Kidney glomerular epithelial cell (primary cell): Measurements from ENCODE around the gene PLEKHA7.
"Not testable (repeated sequence)": the region's sequence is repeated elsewhere in the genome, so short reads cannot be mapped to it uniquely, and the experiment has no call there.

Experiments
- DNase-seq: peaks from one replicate; lab custom pipeline; 2025; lab: John Stamatoyannopoulos, UW

The PLEKHA7 gene

GRCh38 chr11:16909359-16910035 is 104.7 kb downstream of the PLEKHA7 start:
- no peak for DNase-seq

GRCh38 chr11:16905375-16905774 is 108.8 kb downstream of the PLEKHA7 start:
- DNase-seq = no peak

- DNase-seq = not testable (repeated sequence)
Measured at GRCh38 chr11:16904761-16905160, 109.5 kb downstream of the PLEKHA7 start.

- no peak for DNase-seq
Measured at GRCh38 chr11:16902781-16903378, 111.3 kb downstream of the PLEKHA7 start.

GRCh38 chr11:16902182-16902581 is 112.0 kb downstream of the PLEKHA7 start:
- no peak for DNase-seq

GRCh38 chr11:16900491-16900890 is 113.7 kb downstream of the PLEKHA7 start:
- no peak for DNase-seq

- DNase-seq = no peak
Measured at GRCh38 chr11:16899708-16900303, 114.4 kb downstream of the PLEKHA7 start.

GRCh38 chr11:16898274-16898985 is 115.8 kb downstream of the PLEKHA7 start:
- DNase-seq = no peak

GRCh38 chr11:16897470-16898061 is 116.6 kb downstream of the PLEKHA7 start:
- no peak for DNase-seq

- no peak for DNase-seq
Measured at GRCh38 chr11:16896729-16897469, 117.3 kb downstream of the PLEKHA7 start.

GRCh38 chr11:16895306-16895705 is 118.9 kb downstream of the PLEKHA7 start:
- peak; percentile 99 for DNase-seq

GRCh38 chr11:16893456-16894066 is 120.7 kb downstream of the PLEKHA7 start:
- DNase-seq = no peak

GRCh38 chr11:16891964-16892363 is 122.2 kb downstream of the PLEKHA7 start:
- peak; percentile 27 for DNase-seq

GRCh38 chr11:16891165-16891564 is 123.0 kb downstream of the PLEKHA7 start:
- DNase-seq = no peak

GRCh38 chr11:16890442-16890841 is 123.8 kb downstream of the PLEKHA7 start:
- no peak for DNase-seq

- no peak for DNase-seq
Measured at GRCh38 chr11:16889905-16890304, 124.3 kb downstream of the PLEKHA7 start.

GRCh38 chr11:16889010-16889409 is 125.2 kb downstream of the PLEKHA7 start:
- DNase-seq = not testable (repeated sequence)

GRCh38 chr11:16887887-16888286 is 126.3 kb downstream of the PLEKHA7 start:
- not testable (repeated sequence) for DNase-seq

- no peak for DNase-seq
Measured at GRCh38 chr11:16883174-16883573, 131.0 kb downstream of the PLEKHA7 start.

GRCh38 chr11:16881766-16882165 is 132.4 kb downstream of the PLEKHA7 start:
- no peak for DNase-seq

GRCh38 chr11:16881074-16881709 is 133.0 kb downstream of the PLEKHA7 start:
- DNase-seq = peak; percentile 75
